ENCODE measurements around the gene HTD2. TPM values are rescaled to one million over a fixed set of nuclear protein-coding genes. Genes with fewer than 3 reads are reported as not detected.
A peak's percentile ranks its signal among the peaks of the same experiment; 100 is the strongest.

The HTD2 gene
- 10 to 100 TPM in 1 of 4 donors, 1 to 10 TPM in 3; 4.5 to 10.1 (median 5.2) TPM for total RNA-seq

DNA sequence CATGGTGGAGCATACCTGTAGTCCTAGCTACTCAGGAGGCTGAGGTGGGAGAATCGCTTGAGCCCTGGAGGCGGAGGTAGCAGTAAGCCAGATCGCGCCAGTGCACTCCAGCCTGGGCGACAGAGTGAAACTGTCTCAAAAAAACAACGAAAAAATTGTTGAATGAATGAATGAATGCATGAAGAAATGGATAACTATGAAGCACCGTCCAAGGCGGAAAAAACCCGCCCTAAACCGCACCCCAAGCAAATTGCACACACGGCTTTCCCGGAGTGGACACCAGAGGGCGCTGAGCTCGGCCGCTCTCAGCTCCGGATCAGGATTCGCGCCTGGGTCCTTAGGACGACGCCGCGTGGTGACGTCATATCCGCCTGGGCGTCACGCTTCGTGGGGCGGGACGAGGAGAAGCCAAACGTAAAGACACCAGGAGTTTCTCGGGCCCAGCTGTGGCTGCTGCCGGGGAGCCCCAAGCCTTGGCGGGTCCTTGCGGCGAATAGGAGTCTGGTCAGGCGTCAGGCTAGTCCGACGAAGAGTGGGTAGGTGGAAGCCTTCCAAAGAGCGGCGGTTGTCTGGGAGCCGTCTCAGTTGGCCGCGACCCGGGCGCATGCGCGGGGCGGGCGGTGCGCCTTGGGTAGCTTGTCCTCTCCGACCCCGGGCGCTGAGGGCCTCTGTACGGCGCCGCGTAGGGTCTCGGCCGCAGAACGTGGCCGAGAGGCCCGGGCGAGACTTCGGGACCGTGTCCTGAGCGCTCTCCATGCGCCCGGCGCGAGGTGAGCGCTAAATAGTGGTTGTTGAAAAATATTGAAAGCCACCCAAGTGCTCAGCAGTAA, at the start of gene HTD2, which contains the start of gene RPP14:
HTD2 (plus strand) TSS at position 639 of the 830 bp plus-strand sequence. CDS start 11,094 bp downstream, outside the sequence.
RPP14 (plus strand) TSS at position 364 of the 830 bp plus-strand sequence. CDS start 4,085 bp downstream, outside the sequence.
- H3K27me3 ChIP-seq, result peaks cover 0 to 5% (median 0%) of the 10 kb centered on the region in 4 donors
- intact Hi-C loops (cut with DNase I), result no loop called here
- no peaks in the 10 kb centered on the region for H3K9me3 ChIP-seq
- DNase-seq, result peak; percentile 77
- WGBS, 2 donors, result 15 to 18% methylated on average over 22 to 25 of the region's 71 CpGs
- peaks cover 11 to 36% (median 21%) of the 10 kb centered on the region in 3 donors for H3K4me1 ChIP-seq
- peak within 1 kb of the TSS; percentile 79 to 96 (median 84) for H3K4me3 ChIP-seq
- H3K36me3 ChIP-seq, result peaks cover under 1 to 29% (median 1%) of the 10 kb centered on the region in 3 donors
- H3K27ac ChIP-seq, result peak within 1 kb of the TSS; percentile 98 to 99 (median 99)
- TF ChIP-seq, protein P1, sequence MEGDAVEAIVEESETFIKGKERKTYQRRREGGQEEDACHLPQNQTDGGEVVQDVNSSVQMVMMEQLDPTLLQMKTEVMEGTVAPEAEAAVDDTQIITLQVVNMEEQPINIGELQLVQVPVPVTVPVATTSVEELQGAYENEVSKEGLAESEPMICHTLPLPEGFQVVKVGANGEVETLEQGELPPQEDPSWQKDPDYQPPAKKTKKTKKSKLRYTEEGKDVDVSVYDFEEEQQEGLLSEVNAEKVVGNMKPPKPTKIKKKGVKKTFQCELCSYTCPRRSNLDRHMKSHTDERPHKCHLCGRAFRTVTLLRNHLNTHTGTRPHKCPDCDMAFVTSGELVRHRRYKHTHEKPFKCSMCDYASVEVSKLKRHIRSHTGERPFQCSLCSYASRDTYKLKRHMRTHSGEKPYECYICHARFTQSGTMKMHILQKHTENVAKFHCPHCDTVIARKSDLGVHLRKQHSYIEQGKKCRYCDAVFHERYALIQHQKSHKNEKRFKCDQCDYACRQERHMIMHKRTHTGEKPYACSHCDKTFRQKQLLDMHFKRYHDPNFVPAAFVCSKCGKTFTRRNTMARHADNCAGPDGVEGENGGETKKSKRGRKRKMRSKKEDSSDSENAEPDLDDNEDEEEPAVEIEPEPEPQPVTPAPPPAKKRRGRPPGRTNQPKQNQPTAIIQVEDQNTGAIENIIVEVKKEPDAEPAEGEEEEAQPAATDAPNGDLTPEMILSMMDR (IDR thresholded peaks at IDR 0.05), result peak; percentile 92 to 99 (median 97)
- peak in 3 of 4 donors; percentile 40 to 72 (median 69) for TF ChIP-seq POLR2A (IDR thresholded peaks at IDR 0.05)

DNA sequence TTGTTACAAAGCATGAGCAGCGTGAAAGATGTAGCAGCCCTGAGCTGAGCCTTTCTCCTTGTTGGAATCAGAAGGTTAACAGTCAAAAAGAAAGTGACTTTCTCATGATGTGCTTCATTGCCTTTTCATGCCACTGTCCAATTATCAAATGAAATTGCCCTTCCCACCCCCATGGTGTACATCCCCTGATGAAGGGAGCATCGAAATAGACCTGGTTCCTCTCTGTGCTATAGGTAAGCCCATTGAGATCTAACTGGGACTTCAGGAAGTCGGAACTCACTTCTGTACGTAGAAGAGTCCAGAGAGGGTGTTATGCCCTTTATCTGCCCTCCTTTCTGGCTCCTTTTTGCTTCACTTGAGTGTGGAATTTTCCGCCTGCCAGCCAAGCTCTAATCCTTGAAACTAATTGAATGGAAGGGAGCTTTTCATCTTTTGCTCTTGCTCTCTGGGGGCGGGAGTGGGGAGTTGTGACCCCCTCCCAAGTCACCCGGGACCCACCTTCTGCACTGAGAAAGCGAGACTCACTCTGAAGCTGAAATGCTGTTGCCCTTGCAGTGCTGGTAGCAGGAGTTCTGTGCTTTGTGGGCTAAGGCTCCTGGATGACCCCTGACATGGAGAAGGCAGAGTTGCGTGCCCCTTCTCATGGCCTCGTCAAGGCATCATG, 47.8 kb upstream of the HTD2 start:
- Histone ChIP-seq H3K9me3 (no peaks in the 10 kb centered on the region), H3K36me3 (peaks cover 0 to 54% (median 0%) of the 10 kb centered on the region in 3 donors), H3K27ac (no peak overlapping the region), H3K4me3 (no peak overlapping the region), H3K4me1 (no peaks in the 10 kb centered on the region), H3K27me3 (no peaks in the 10 kb centered on the region)
- intact Hi-C loops (cut with DNase I), result no loop called here
- TF ChIP-seq, protein P1 (IDR thresholded peaks at IDR 0.05), result no peak
- no peak for TF ChIP-seq POLR2A (IDR thresholded peaks at IDR 0.05)
- WGBS, 2 donors, result 81 to 94% methylated on average over 6 to 8 of the region's 10 CpGs
- no peak for DNase-seq

DNA sequence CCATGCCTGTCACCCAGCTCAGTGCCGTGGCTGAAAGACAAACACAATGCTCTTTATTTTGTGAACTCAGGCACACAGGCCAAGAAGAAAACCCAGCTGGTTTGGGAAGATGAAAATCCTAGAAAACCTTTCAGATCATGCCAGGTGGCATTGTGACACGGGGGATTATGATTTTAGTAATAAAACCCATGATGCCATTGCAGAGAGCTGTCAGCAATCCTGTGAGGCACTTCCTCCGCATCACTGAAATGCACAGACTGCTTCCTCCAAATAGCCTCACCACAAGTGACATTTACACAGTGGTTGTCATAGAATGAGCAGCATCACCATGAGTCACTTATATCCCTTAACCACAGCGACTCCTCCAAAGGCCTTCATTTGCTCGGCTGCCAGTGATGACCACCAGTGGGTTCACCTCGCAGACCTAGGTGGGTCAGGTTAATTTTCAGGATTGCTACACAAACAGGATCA, 46.0 kb upstream of the HTD2 start:
- Histone ChIP-seq H3K36me3 (peaks cover 0 to 54% (median 0%) of the 10 kb centered on the region in 3 donors), H3K9me3 (no peaks in the 10 kb centered on the region), H3K27me3 (no peaks in the 10 kb centered on the region), H3K4me3 (no peak overlapping the region), H3K4me1 (no peaks in the 10 kb centered on the region), H3K27ac (no peak overlapping the region)
- WGBS, 2 donors, result 64 to 73% methylated on average over 3 to 5 of the region's 6 CpGs
- intact Hi-C loops (cut with DNase I), result no loop called here
- no peak for DNase-seq
- no peak for TF ChIP-seq POLR2A (IDR thresholded peaks at IDR 0.05)
- TF ChIP-seq, protein P1 (IDR thresholded peaks at IDR 0.05), result no peak

DNA sequence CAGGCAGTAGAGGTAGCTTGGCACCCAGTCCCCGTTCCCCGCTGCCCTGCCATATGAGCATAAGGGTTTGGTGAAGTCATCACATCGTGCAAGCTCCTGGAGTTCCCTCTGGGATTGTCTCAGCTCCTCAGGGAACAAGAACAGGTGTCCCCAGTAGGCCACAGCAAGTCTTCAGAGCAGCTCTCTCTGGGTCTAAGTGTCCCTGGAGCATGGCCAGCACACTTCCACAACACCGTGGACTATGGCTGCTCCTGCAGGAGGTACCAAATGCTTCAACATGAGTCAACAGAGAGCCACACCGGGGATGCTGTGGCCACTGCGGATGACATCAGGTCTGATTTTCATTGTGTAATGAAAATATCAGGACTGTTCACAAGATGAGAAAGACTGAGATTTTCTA, 45.6 kb upstream of the HTD2 start:
- H3K4me3 ChIP-seq, result no peak overlapping the region
- 76 to 88% methylated on average over 5 to 6 of the region's 6 CpGs for WGBS, 2 donors
- no peaks in the 10 kb centered on the region for H3K9me3 ChIP-seq
- H3K27me3 ChIP-seq, result no peaks in the 10 kb centered on the region
- no peak for DNase-seq
- TF ChIP-seq, protein P1 (IDR thresholded peaks at IDR 0.05), result no peak
- no peak for TF ChIP-seq POLR2A (IDR thresholded peaks at IDR 0.05)
- H3K4me1 ChIP-seq, result no peaks in the 10 kb centered on the region
- H3K27ac ChIP-seq, result no peak overlapping the region
- intact Hi-C loops (cut with DNase I), result no loop called here
- H3K36me3 ChIP-seq, result peaks cover 0 to 54% (median 0%) of the 10 kb centered on the region in 3 donors
